PC-9 (cell line): ENCODE data around the gene MAP1LC3B2. TPM values are rescaled to one million over a fixed set of nuclear protein-coding genes. Genes with fewer than 3 reads are reported as not detected.
A peak's percentile ranks its signal among the peaks of the same experiment; 100 is the strongest.

Experiments
- BruUV-seq: library from RNA; stranded (reverse); fragments of 400-500 nt; replicated peaks from 2 replicates; lab custom pipeline; 2021; lab: Mats Ljungman, UMichigan
- CTCF ChIA-PET: fragments of 300-600 bp; sonication (Branson Sonifier 250); formaldehyde crosslinking; loops from one replicate; lab custom pipeline; 2022; ENCODE audit warnings: antibody characterized with exemption; lab: Charles Lee
- POLR2A ChIA-PET: fragments of 300-600 bp; sonication (Branson Sonifier 250); formaldehyde crosslinking; loops from one replicate; lab custom pipeline; 2022; ENCODE audit warnings: antibody characterized with exemption; ENCODE audit not compliant: unreplicated experiment; lab: Charles Lee
- DNase-seq, 2 experiments: peaks; one replicate each; pipeline versions ENCODE4 v3.0.0 to v3.0.0-alpha.2; 2015 to 2022; ENCODE audit warnings: mixed read lengths in 1 of 2
- H2AFZ ChIP-seq: fragments of 200-600 bp; sonication (generic); 2 replicates; pipeline ENCODE4 v1.8.1; 2017; ENCODE audit warnings: antibody characterized with exemption
- H3F3A ChIP-seq: fragments of 200-600 bp; sonication (generic); 2 replicates; pipeline ENCODE4 v1.8.1; 2017; ENCODE audit warnings: antibody characterized with exemption, mild to moderate bottlenecking, low read depth; ENCODE audit not compliant: insufficient read depth
- H3K27ac ChIP-seq: fragments of 200-600 bp; sonication (generic); 2 replicates; pipeline ENCODE4 v1.6.1; 2016; ENCODE audit warnings: mixed run types
- H3K27me3 ChIP-seq: fragments of 200-600 bp; sonication (generic); 2 replicates; pipeline ENCODE4 v1.6.1; 2016; ENCODE audit warnings: low read depth, mixed run types; ENCODE audit not compliant: insufficient read depth
- H3K36me3 ChIP-seq: fragments of 200-600 bp; sonication (generic); 2 replicates; pipeline ENCODE4 v1.6.1; 2016; ENCODE audit warnings: low read depth, mixed run types
- H3K4me1 ChIP-seq: fragments of 200-600 bp; sonication (generic); replicated peaks from 2 replicates; pipeline ENCODE4 v1.6.1; 2016; ENCODE audit warnings: mixed run types; ENCODE audit not compliant: insufficient read depth
- H3K4me2 ChIP-seq: fragments of 200-600 bp; sonication (generic); 2 replicates; pipeline ENCODE4 v1.6.1; 2017; ENCODE audit warnings: mixed run types
- H3K4me3 ChIP-seq: fragments of 200-600 bp; sonication (generic); 2 replicates; pipeline ENCODE4 v1.6.1; 2016; ENCODE audit warnings: mixed run types
- H3K79me2 ChIP-seq: fragments of 200-600 bp; sonication (generic); 2 replicates; pipeline ENCODE4 v1.6.1; 2017; ENCODE audit warnings: low read depth, mixed run types
- H3K9me2 ChIP-seq: fragments of 200-600 bp; sonication (generic); 2 replicates; pipeline ENCODE4 v1.8.1; 2017; ENCODE audit warnings: mild to moderate bottlenecking; ENCODE audit not compliant: insufficient read depth
- H3K9me3 ChIP-seq: fragments of 200-600 bp; sonication (generic); 2 replicates; pipeline ENCODE4 v1.8.1; 2016; ENCODE audit warnings: low read depth; ENCODE audit not compliant: insufficient read depth
- H4K20me1 ChIP-seq: fragments of 200-600 bp; sonication (generic); 2 replicates; pipeline ENCODE4 v1.8.1; 2017; ENCODE audit not compliant: insufficient read depth
- CTCF ChIP-seq: fragments of 200-600 bp; sonication (generic); conservative IDR thresholded peaks from 2 replicates; pipeline ENCODE4 v1.6.1; 2017; ENCODE audit warnings: mixed run types, antibody characterized with exemption, mild to moderate bottlenecking, moderate library complexity
- EZH2 ChIP-seq: fragments of 200-600 bp; sonication (generic); IDR thresholded peaks from 2 replicates; pipeline ENCODE4 v1.8.0; 2017; ENCODE audit warnings: antibody characterized with exemption, low read depth
- intact Hi-C: fragments of 100-400 bp; cut with micrococcal nuclease; formaldehyde crosslinking; loops from one replicate; pipeline ENCODE4 v1.10.0; 2022; ENCODE audit not compliant: unreplicated experiment
- total RNA-seq: library from RNA; stranded (reverse); gene quantifications from 2 replicates; pipeline ENCODE4 v1.2.3, GENCODE V29; 2021

MAP1LC3B2 gene
- total RNA-seq, 1 experiment from 2014 or later, result 1.4 TPM

- H4K20me1 ChIP-seq, result no peaks in the 10 kb centered on the region
- H3K4me1 ChIP-seq, result peaks cover 14% of the 10 kb centered on the region
- POLR2A ChIA-PET, result no interaction called here
- no peak overlapping the region for H3K4me2 ChIP-seq
- no peak overlapping the region for H3K27ac ChIP-seq
- no peak overlapping the region for H2AFZ ChIP-seq
- no peaks in the 10 kb centered on the region for H3K79me2 ChIP-seq
- H3F3A ChIP-seq, result no peaks in the 10 kb centered on the region
- no peaks in the 10 kb centered on the region for H3K27me3 ChIP-seq
- DNase-seq, result peak in 1 of 2 experiments; percentile 40
- no TSS peak for BruUV-seq
- TF ChIP-seq EZH2, result no peak
- no peak for TF ChIP-seq CTCF
- H3K9me3 ChIP-seq, result no peaks in the 10 kb centered on the region
- no peaks in the 10 kb centered on the region for H3K36me3 ChIP-seq
- CTCF ChIA-PET, result no interaction called here
- no peak overlapping the region for H3K4me3 ChIP-seq
- intact Hi-C loops, result no loop called here
- H3K9me2 ChIP-seq, result no peaks in the 10 kb centered on the region
Observed at GRCh38 chr12:116610971-116611541, 51.9 kb downstream of the MAP1LC3B2 start.

GRCh38 chr12:116612436-116612835 is 53.3 kb downstream of the MAP1LC3B2 start:
- TF ChIP-seq CTCF (no peak), EZH2 (no peak)
- Histone ChIP-seq H3K4me1 (0 out of 2 replicates have a peak, but pooled peaks cover 7% of the 10 kb centered on the region), H4K20me1 (no peaks in the 10 kb centered on the region), H3K4me3 (no peak overlapping the region), H3F3A (no peaks in the 10 kb centered on the region), H3K9me2 (no peaks in the 10 kb centered on the region), H3K36me3 (no peaks in the 10 kb centered on the region), H3K79me2 (no peaks in the 10 kb centered on the region), H3K9me3 (no peaks in the 10 kb centered on the region), H2AFZ (no peak overlapping the region), H3K4me2 (no peak overlapping the region), H3K27me3 (no peaks in the 10 kb centered on the region), H3K27ac (no peak overlapping the region)
- BruUV-seq, result no TSS peak
- CTCF ChIA-PET, result no interaction called here
- POLR2A ChIA-PET, result no interaction called here
- DNase-seq, result no peak
- intact Hi-C loops, result no loop called here

- Histone ChIP-seq H3K36me3 (no peaks in the 10 kb centered on the region), H3K4me3 (no peak overlapping the region), H3K79me2 (no peaks in the 10 kb centered on the region), H3K4me2 (no peak overlapping the region), H3K4me1 (0 out of 2 replicates have a peak, but pooled peaks cover 7% of the 10 kb centered on the region), H3K27ac (no peak overlapping the region), H2AFZ (no peak overlapping the region), H4K20me1 (no peaks in the 10 kb centered on the region), H3K9me3 (no peaks in the 10 kb centered on the region), H3K27me3 (no peaks in the 10 kb centered on the region), H3K9me2 (no peaks in the 10 kb centered on the region), H3F3A (no peaks in the 10 kb centered on the region)
- TF ChIP-seq CTCF (no peak), EZH2 (no peak)
- POLR2A ChIA-PET, result no interaction called here
- no peak for DNase-seq
- BruUV-seq, result no TSS peak
- intact Hi-C loops, result no loop called here
- CTCF ChIA-PET, result interaction anchor here (0.5 kb wide), 1 partner anchor 89 kb away, joined by 3 read pairs; no protein-coding TSS in a partner anchor
Observed at GRCh38 chr12:116613256-116613655, 54.1 kb downstream of the MAP1LC3B2 start.
